DOHH2 (cell line): ENCODE results near the gene ARRB1.

ENCODE experiments used
- EZH2phosphoT487 ChIP-seq: fragments of 200-600 bp; sonication (generic); IDR thresholded peaks from 2 replicates; pipeline ENCODE4 v1.6.1; 2017; ENCODE audit warnings: borderline replicate concordance, mild to moderate bottlenecking, antibody characterized with exemption, low read length, moderate library complexity, mixed read lengths
- TF ChIP-seq, protein P1 (sequence below): fragments of 200-600 bp; sonication (generic); IDR thresholded peaks from one replicate; pipeline ENCODE4 v1.5.1; 2014; ENCODE audit warnings: antibody characterized with exemption, mild to moderate bottlenecking, low read depth, low read length; ENCODE audit not compliant: poor library complexity, severe bottlenecking

DNA sequence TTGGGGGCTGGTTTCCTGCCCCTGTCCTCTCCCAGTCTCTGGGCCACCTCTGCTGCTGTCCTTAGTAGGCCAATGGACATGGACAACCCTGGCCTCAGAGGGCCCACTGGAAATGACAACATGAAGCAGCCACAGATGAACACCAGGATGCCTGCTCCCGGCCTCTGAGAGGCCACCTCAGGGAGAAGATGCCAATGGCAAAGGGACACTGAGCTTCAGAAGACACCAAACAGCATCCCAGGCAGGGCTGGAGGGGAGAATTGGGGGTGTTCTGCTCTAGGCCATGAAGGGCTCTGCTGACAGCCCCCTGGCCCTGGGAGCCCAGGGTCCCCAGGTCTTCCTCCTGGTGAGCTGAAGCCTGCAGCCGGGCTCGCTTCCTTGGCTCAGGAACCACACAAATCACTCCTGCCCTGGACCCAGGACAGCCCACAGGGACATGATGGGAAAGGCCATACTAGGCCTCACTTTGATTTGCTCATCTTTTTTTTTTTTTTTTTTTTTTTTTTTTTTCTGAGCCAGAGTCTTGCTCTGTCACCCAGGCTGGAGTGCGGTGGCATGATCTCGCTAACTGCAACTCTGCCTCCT, 65.6 kb downstream of the ARRB1 start:
- no peak for TF ChIP-seq EZH2phosphoT487
- TF ChIP-seq, protein P1, sequence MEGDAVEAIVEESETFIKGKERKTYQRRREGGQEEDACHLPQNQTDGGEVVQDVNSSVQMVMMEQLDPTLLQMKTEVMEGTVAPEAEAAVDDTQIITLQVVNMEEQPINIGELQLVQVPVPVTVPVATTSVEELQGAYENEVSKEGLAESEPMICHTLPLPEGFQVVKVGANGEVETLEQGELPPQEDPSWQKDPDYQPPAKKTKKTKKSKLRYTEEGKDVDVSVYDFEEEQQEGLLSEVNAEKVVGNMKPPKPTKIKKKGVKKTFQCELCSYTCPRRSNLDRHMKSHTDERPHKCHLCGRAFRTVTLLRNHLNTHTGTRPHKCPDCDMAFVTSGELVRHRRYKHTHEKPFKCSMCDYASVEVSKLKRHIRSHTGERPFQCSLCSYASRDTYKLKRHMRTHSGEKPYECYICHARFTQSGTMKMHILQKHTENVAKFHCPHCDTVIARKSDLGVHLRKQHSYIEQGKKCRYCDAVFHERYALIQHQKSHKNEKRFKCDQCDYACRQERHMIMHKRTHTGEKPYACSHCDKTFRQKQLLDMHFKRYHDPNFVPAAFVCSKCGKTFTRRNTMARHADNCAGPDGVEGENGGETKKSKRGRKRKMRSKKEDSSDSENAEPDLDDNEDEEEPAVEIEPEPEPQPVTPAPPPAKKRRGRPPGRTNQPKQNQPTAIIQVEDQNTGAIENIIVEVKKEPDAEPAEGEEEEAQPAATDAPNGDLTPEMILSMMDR = no peak
